ENCODE measurements around the gene MLXIPL. TPM values are rescaled to one million over a fixed set of nuclear protein-coding genes. Genes with fewer than 3 reads are reported as not detected.

Gene MLXIPL
- polyA plus RNA-seq, 1 donor, result 195 TPM

DNA sequence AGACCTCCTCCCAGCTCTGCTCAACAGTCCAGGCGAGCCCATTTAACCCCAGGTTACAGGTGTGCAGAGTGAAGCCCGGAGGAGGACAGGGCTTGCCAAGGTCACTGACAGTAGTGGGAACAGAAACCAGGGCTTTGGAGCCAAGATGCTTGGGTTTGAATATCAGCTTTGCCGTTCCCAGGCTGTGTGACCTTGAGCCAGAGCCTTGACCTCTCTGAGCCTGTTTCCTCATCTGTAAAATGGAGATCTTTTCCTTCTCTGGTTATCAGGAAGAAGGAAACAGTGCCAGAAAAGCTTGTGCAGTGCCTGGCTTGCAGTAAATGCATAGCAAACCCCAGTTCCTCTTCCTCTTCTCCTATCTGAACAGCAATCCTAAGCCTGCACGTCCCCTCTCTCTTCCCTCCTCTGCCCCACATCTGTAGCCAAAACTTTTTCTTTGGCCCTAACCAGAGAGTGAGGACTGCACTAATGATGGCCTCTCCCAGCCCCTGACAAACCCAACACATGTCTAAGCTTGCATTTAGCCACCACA, 21.4 kb upstream of the MLXIPL start:
- DNase-seq, result no peak
- peaks cover 15% of the 10 kb centered on the region for H3K27me3 ChIP-seq (ENCODE audit: control insufficient read depth, insufficient read depth, low read length)
- peaks cover 34% of the 10 kb centered on the region for H3K4me1 ChIP-seq (ENCODE audit: control insufficient read depth, insufficient read depth, low read length)
- H3K4me3 ChIP-seq (ENCODE audit: low read length), result no peak overlapping the region
- peak overlapping the region; percentile 27 for H3K27ac ChIP-seq (ENCODE audit: low read length)
- WGBS (ENCODE audit: insufficient coverage, low lambda C conversion rate), result no CpG with 5 or more reads among the region's 4 CpGs
- peaks cover 3% of the 10 kb centered on the region for H3K36me3 ChIP-seq (ENCODE audit: control insufficient read depth, insufficient read depth, low read length)
- peaks cover 9% of the 10 kb centered on the region for H3K9me3 ChIP-seq (ENCODE audit: control insufficient read depth, low read depth, low read length)

DNA sequence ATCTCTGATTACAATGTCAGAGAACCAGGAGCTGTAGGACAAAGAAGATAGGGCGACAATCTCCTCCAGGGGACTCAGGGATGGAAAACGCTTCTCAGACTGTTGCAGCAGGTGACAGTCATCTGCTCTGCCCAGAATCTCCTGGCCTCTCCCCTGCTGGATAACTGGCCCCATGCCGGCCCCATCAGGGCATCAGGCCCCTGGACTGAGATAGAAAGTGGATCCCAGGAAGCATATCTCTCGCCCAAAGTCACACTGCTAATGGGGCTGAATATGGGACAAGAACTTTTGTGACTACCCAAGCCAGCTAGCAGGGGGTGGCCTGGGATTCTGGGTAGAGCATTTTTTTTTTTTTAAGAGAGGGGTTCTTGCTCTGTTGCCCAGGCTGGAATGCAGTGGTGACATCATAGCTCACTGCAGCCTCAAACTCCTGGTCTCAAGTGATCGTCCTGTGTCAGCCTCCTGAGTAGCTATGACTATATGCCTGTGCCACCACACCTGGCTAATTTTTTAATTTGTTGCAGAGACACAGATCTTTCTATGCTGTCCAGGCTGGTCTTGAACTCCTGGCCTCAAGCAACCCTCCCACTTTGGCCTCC, 20.5 kb upstream of the MLXIPL start:
- no CpG with 5 or more reads among the region's 5 CpGs for WGBS (ENCODE audit: insufficient coverage, low lambda C conversion rate)
- peak overlapping the region; percentile 27 for H3K27ac ChIP-seq (ENCODE audit: low read length)

DNA sequence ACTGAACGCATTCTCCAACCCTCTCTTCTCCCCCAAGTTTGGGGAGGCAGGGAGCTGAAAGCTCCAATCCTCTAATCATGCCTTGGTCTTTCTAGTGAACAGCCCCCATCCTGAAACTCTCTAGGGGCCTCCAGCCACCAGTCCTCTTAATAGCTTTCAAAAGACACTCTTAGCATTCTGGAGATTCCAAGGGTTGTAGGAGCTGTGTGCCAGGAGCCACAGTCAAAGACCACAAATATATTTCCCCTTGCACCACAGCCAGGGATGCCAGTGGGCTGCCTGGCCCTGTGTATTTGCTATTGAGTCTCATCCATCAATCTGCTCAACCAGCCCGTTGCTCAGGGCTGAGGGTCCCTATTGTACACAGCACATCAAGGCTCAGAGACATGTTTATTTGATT, 18.5 kb upstream of the MLXIPL start:
- Histone ChIP-seq H3K27ac (ENCODE audit: low read length) (no peak overlapping the region), H3K4me1 (ENCODE audit: control insufficient read depth, insufficient read depth, low read length) (peaks cover 18% of the 10 kb centered on the region), H3K36me3 (ENCODE audit: control insufficient read depth, insufficient read depth, low read length) (peaks cover 3% of the 10 kb centered on the region), H3K27me3 (ENCODE audit: control insufficient read depth, insufficient read depth, low read length) (peaks cover 9% of the 10 kb centered on the region), H3K4me3 (ENCODE audit: low read length) (no peak overlapping the region), H3K9me3 (ENCODE audit: control insufficient read depth, low read depth, low read length) (peaks cover 9% of the 10 kb centered on the region)
- DNase-seq, result no peak
- no CpG with 5 or more reads among the region's 2 CpGs for WGBS (ENCODE audit: insufficient coverage, low lambda C conversion rate)

More for the DNA sequence above, 20.5 kb upstream of the MLXIPL start:
- Histone ChIP-seq H3K36me3 (ENCODE audit: control insufficient read depth, insufficient read depth, low read length) (peaks cover 3% of the 10 kb centered on the region), H3K4me1 (ENCODE audit: control insufficient read depth, insufficient read depth, low read length) (peaks cover 33% of the 10 kb centered on the region), H3K9me3 (ENCODE audit: control insufficient read depth, low read depth, low read length) (peaks cover 9% of the 10 kb centered on the region), H3K27me3 (ENCODE audit: control insufficient read depth, insufficient read depth, low read length) (peaks cover 14% of the 10 kb centered on the region), H3K4me3 (ENCODE audit: low read length) (no peak overlapping the region)
- peak; percentile 51 to 76 for DNase-seq

DNA sequence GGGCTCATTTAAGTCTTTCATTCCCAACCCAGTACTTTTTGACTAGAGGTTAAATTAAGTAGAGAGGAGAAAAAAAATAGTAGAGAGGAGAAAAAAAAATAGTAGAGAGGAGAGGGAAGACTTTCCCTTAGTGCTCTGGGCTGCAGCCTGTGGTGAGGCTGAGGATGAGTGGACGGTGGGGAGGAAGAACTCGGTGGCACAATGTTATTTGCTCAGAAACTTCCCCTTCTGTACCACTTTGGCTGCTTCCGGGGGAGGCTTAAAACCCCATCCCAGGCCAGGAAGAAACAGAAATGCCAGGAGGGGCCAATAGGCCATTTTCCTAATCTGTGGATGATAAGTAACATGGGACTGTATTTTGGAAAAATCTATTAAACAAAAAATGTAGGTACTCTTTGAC, 14.6 kb upstream of the MLXIPL start:
- Histone ChIP-seq H3K27me3 (ENCODE audit: control insufficient read depth, insufficient read depth, low read length) (no peaks in the 10 kb centered on the region), H3K4me1 (ENCODE audit: control insufficient read depth, insufficient read depth, low read length) (no peaks in the 10 kb centered on the region), H3K9me3 (ENCODE audit: control insufficient read depth, low read depth, low read length) (peaks cover 9% of the 10 kb centered on the region), H3K36me3 (ENCODE audit: control insufficient read depth, insufficient read depth, low read length) (peaks cover 3% of the 10 kb centered on the region), H3K27ac (ENCODE audit: low read length) (no peak overlapping the region), H3K4me3 (ENCODE audit: low read length) (no peak overlapping the region)
- DNase-seq, result no peak
- no CpG with 5 or more reads among the region's 3 CpGs for WGBS (ENCODE audit: insufficient coverage, low lambda C conversion rate)

DNA sequence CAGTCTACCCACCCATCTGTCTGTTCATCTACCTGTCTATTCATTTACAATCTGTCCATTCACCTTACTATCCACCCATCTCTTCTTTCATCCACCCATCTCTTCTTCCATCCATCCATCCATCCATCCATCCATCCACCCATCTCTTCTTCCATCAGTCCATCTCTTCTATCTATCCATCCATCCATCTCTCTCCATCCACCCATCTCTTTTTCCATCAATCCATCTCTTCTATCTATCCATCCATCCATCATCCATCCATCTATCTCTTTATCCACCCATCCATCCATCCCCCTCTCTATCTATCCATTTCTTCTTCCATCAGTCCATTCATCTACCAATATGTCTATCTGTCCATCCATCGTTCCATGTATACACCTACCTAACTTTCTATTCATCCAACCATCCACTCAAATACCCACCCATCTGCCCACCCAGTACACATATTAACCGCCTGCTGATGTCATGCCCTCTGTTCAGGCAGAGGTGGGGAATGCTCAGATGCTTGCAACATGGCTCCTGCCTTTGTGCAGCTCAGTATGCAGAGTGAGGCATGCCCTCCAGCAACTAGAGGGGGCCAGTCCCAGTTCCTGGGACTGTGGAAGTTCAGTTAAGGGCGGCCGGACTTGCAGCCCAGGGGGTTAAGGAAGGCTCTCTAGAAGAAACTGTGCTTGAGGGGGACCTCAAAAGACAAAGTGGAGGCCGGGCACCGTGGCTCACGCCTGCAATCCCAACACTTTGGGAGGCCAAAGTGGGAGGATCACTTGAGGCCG, 11.3 kb upstream of the MLXIPL start:
- WGBS (ENCODE audit: insufficient coverage, low lambda C conversion rate), result 100% methylated on average over 1 of the region's 8 CpGs
- no peaks in the 10 kb centered on the region for H3K4me1 ChIP-seq (ENCODE audit: control insufficient read depth, insufficient read depth, low read length)
- no peaks in the 10 kb centered on the region for H3K36me3 ChIP-seq (ENCODE audit: control insufficient read depth, insufficient read depth, low read length)
- H3K27me3 ChIP-seq (ENCODE audit: control insufficient read depth, insufficient read depth, low read length), result no peaks in the 10 kb centered on the region
- DNase-seq, result no peak
- H3K9me3 ChIP-seq (ENCODE audit: control insufficient read depth, low read depth, low read length), result no peaks in the 10 kb centered on the region
- H3K27ac ChIP-seq (ENCODE audit: low read length), result no peak overlapping the region
- no peak overlapping the region for H3K4me3 ChIP-seq (ENCODE audit: low read length)

DNA sequence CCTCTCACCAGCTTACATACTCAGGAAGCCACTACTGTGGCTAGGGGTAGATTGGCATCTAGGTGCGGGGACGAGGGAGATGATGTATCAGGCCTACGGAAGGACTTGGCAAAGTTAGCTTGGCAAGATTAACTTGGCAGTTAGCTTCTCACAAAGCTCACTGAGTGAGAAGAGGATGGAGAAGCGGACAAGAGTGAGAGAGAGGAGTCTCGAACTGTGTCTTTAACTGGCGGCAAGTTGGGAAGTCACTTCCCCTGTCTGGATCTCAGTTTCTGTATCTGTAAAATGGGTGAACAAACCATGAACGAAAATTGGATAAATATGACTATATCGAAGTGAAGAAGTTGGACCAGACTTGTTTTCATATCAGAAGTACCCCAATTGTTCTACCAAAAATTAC, 9.5 kb upstream of the MLXIPL start:
- Histone ChIP-seq H3K27ac (ENCODE audit: low read length) (no peak overlapping the region), H3K4me3 (ENCODE audit: low read length) (no peak overlapping the region), H3K36me3 (ENCODE audit: control insufficient read depth, insufficient read depth, low read length) (no peaks in the 10 kb centered on the region), H3K9me3 (ENCODE audit: control insufficient read depth, low read depth, low read length) (no peaks in the 10 kb centered on the region), H3K4me1 (ENCODE audit: control insufficient read depth, insufficient read depth, low read length) (no peaks in the 10 kb centered on the region), H3K27me3 (ENCODE audit: control insufficient read depth, insufficient read depth, low read length) (no peaks in the 10 kb centered on the region)
- DNase-seq, result no peak
- WGBS (ENCODE audit: insufficient coverage, low lambda C conversion rate), result no CpG with 5 or more reads among the region's 8 CpGs

DNA sequence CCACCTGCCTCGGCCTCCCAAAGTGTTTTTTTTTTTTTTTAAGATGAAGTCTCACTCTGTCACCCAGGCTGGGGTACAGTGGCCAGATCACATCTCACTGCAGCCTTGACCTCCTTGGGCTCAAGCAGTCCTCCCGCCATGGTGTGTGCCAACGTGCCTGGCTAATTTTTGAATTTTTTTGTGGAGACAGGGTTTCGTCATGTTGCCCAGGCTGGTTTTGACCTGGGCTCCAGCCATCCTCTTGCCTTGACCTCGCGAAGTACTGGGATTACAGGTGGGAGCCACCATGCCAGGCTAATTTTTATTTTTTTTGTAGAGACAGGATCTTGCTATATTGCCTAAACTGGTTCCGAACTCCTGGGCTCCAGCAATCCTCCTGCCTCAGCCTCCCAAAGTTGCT, 9.0 kb upstream of the MLXIPL start:
- no peaks in the 10 kb centered on the region for H3K4me1 ChIP-seq (ENCODE audit: control insufficient read depth, insufficient read depth, low read length)
- no peaks in the 10 kb centered on the region for H3K27me3 ChIP-seq (ENCODE audit: control insufficient read depth, insufficient read depth, low read length)
- DNase-seq, result no peak
- WGBS (ENCODE audit: insufficient coverage, low lambda C conversion rate), result 100% methylated on average over 1 of the region's 7 CpGs
- H3K9me3 ChIP-seq (ENCODE audit: control insufficient read depth, low read depth, low read length), result no peaks in the 10 kb centered on the region
- H3K36me3 ChIP-seq (ENCODE audit: control insufficient read depth, insufficient read depth, low read length), result no peaks in the 10 kb centered on the region
- no peak overlapping the region for H3K4me3 ChIP-seq (ENCODE audit: low read length)
- no peak overlapping the region for H3K27ac ChIP-seq (ENCODE audit: low read length)

DNA sequence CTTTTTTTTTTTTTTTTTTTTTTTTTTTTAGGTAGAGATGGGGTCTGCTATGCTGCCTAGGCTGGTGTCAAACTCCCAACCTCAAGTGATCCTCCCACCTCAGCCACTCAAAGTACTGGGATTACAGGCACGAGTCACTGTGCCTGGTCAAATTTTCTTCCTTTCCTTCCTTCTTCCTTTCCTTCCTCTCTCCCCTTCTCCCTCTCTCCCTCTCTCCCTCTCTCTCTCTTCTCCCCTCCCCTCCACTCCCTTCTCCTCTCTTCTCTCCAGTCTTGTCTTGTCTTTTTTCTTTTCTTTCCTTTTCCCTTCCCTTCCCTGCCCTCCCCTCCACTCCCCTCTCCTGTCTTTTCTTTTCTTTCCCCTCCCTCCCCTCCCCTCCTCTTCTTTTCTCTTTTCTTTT, 7.2 kb upstream of the MLXIPL start:
- H3K27ac ChIP-seq (ENCODE audit: low read length), result no peak overlapping the region
- H3K36me3 ChIP-seq (ENCODE audit: control insufficient read depth, insufficient read depth, low read length), result no peaks in the 10 kb centered on the region
- no peaks in the 10 kb centered on the region for H3K4me1 ChIP-seq (ENCODE audit: control insufficient read depth, insufficient read depth, low read length)
- no CpG with 5 or more reads among the region's 1 CpG for WGBS (ENCODE audit: insufficient coverage, low lambda C conversion rate)
- H3K9me3 ChIP-seq (ENCODE audit: control insufficient read depth, low read depth, low read length), result no peaks in the 10 kb centered on the region
- no peak overlapping the region for H3K4me3 ChIP-seq (ENCODE audit: low read length)
- peaks cover 2% of the 10 kb centered on the region for H3K27me3 ChIP-seq (ENCODE audit: control insufficient read depth, insufficient read depth, low read length)
- no peak for DNase-seq

DNA sequence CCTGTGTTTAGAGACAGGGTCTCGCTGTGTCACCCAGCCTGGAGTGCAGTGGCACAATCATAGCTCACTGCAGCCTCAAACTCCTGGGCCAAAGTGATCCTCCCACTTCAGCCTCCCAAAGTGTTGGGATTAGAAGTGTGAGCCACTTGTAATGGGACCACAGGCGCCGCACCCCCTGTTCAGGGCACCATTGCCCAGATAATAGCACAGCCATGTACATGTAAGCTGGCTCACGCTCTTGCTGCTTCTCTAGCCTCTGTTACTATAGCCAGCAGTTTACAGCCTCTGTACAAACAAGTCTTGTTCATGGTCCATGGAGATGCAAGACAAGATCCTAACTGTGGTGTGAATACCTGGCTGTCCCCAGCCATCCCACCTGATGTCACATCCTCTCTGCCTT, 4.2 kb upstream of the MLXIPL start:
- WGBS (ENCODE audit: insufficient coverage, low lambda C conversion rate), result no CpG with 5 or more reads among the region's 4 CpGs
- Histone ChIP-seq H3K4me1 (ENCODE audit: control insufficient read depth, insufficient read depth, low read length) (peaks cover 4% of the 10 kb centered on the region), H3K36me3 (ENCODE audit: control insufficient read depth, insufficient read depth, low read length) (no peaks in the 10 kb centered on the region), H3K9me3 (ENCODE audit: control insufficient read depth, low read depth, low read length) (no peaks in the 10 kb centered on the region), H3K27ac (ENCODE audit: low read length) (no peak overlapping the region), H3K4me3 (ENCODE audit: low read length) (no peak overlapping the region), H3K27me3 (ENCODE audit: control insufficient read depth, insufficient read depth, low read length) (peaks cover 20% of the 10 kb centered on the region)
- no peak for DNase-seq

DNA sequence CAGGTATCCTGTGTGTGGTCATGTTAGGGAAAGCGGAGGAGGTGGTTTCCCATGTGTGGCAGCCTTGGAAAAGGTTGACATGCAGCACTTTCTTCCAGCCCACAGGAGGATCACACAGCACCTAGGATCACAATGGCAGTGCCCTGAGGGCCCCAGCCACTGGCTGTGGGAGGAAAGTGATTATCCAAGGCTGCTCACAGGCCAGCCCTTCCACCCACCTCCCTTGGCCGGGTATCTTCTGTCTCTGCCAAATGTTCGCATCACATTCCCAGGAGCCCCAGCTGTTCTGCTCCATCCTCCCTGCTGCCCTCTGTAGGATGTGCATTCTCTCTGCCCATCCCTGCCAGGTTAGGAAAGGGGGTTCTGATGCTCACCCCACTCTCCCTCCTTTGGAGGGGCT, 2.5 kb upstream of the MLXIPL start:
- DNase-seq, result no peak
- H3K27me3 ChIP-seq (ENCODE audit: control insufficient read depth, insufficient read depth, low read length), result peaks cover 29% of the 10 kb centered on the region
- no CpG with 5 or more reads among the region's 3 CpGs for WGBS (ENCODE audit: insufficient coverage, low lambda C conversion rate)
- peaks cover 4% of the 10 kb centered on the region for H3K9me3 ChIP-seq (ENCODE audit: control insufficient read depth, low read depth, low read length)
- no peaks in the 10 kb centered on the region for H3K36me3 ChIP-seq (ENCODE audit: control insufficient read depth, insufficient read depth, low read length)
- no peak overlapping the region for H3K4me3 ChIP-seq (ENCODE audit: low read length)
- H3K4me1 ChIP-seq (ENCODE audit: control insufficient read depth, insufficient read depth, low read length), result peaks cover 12% of the 10 kb centered on the region
- no peak overlapping the region for H3K27ac ChIP-seq (ENCODE audit: low read length)
